OCI-LY3 (cell line): ENCODE measurements around the gene PTPRN2.

Experiments used
- EZH2phosphoT487 ChIP-seq: fragments of 200-600 bp; shearing (Covaris generic); IDR thresholded peaks from 2 replicates; pipeline ENCODE4 v1.6.1; 2018; ENCODE audit warnings: antibody characterized with exemption, mixed run types, low read depth
- TF ChIP-seq, protein P1 (sequence below): fragments of 200-600, 300-600 bp; sonication (generic); IDR thresholded peaks from 2 replicates; pipeline ENCODE4 v1.5.1; 2014; ENCODE audit warnings: antibody characterized with exemption, low read length, low read depth

- TF ChIP-seq, protein P1, sequence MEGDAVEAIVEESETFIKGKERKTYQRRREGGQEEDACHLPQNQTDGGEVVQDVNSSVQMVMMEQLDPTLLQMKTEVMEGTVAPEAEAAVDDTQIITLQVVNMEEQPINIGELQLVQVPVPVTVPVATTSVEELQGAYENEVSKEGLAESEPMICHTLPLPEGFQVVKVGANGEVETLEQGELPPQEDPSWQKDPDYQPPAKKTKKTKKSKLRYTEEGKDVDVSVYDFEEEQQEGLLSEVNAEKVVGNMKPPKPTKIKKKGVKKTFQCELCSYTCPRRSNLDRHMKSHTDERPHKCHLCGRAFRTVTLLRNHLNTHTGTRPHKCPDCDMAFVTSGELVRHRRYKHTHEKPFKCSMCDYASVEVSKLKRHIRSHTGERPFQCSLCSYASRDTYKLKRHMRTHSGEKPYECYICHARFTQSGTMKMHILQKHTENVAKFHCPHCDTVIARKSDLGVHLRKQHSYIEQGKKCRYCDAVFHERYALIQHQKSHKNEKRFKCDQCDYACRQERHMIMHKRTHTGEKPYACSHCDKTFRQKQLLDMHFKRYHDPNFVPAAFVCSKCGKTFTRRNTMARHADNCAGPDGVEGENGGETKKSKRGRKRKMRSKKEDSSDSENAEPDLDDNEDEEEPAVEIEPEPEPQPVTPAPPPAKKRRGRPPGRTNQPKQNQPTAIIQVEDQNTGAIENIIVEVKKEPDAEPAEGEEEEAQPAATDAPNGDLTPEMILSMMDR = no peak
- TF ChIP-seq EZH2phosphoT487 = no peak
These were observed 577.7 kb downstream of the PTPRN2 start for GRCh38 chr7:158009886-158010285.
